Smooth muscle cell of the pulmonary artery (primary cell): ENCODE measurements around the gene UCHL3. TPM values are rescaled to one million over a fixed set of nuclear protein-coding genes. Genes with fewer than 3 reads are reported as not detected.

Experiments used
- total RNA-seq: library from RNA; depleted of rRNA; stranded (reverse); fragments of >200 nt; gene quantifications from 2 replicates; pipeline ENCODE4 v1.2.3, GENCODE V29; 2014

UCHL3 gene
- total RNA-seq = 20.2 and 20.6 TPM in 2 replicates

DNA sequence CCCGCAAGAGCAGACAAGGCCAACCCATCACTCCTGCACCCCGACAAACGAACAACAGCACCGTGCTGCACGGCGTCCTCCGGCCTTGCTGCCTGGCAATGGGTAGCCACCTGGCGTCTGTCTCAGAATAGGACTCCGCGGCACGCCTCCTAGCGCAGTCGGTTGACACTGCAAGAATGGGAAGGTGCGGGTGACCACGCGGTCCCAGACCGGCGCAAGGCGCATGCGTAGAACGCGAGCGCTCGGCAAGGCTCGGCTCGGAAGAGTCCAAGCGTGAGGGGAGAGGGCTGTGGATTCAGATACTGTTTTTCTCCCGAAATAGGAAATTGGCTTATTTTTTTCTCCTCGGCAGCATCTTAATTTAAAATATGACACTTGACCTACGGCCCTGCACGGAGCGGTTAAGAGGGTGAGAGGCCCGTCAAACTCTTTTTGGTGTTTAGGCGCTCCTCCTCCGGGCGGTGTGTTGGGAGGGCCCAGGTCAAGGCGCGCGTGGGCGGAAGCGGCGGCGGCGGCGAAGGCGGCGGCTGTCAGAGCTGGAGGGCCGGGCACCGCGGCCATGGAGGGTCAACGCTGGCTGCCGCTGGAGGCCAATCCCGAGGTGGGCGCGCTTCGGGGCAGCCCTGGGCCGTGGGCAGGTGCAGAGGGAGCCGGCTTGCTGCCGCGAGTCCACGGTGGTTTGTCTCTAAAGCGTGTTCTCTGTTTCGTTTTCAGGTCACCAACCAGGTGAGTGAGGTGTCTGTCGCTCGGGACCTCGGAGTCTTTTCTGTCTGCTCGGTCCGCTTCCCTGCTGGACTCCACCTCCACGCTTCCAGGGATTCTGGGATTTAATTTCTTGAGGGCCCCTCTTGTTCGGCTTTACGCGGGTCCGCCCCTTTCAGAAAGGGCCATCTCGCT is at the start of gene UCHL3:
Gene UCHL3, plus strand, starts transcription at position 530 of the 897 bp plus-strand sequence. Its CDS starts 30 bp downstream, at position 560.

DNA sequence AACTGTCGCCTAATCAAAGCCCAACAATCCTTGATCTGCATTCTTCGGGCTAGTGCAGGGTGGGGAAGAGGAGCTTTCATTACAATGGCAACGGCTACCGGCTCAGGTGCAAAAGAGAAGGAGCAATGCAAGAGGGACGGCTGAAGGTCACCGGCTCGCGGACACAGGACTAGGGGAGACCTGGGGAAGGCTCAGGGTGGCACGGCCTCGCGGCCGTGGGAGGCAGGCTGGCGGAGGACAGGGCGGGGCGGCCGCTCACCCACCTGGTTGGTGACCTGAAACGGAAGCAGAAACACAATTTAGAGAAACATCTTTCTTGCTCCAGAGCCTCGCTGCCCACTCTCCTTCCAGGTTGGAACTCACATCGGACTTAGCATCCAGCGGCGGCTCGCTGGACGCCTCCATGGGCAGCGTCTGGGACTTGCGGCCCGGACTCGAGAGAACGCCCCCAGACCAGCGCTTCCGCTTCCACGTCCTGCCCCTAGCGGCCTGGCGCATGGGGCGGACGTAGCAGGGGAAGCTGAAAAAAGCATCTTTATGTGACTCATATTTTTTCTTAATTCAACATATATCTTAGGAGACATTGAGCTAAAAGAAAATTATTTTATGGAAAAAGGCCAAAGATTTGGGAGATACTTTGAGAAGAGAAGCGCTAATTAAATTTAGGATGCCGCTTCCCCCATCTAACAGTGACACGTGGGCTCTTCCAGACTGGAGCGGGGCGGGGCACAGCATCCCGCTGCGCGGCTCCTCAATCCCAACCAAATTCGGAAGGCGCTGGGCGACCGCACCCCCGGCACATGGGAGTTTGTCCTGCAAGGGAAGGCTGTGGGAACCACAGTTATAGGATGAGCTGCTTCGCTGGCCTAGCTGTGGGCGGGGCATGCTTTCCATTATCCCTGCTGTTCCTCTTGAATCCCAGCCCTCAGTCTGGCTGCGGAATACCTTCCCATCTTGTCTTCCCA is 11.9 kb upstream of the UCHL3 start, which contains the start of gene COMMD6:
Gene COMMD6, minus strand, starts transcription at position 441 of the 965 bp plus-strand sequence. Its CDS starts 36 bp downstream, at position 405.

DNA sequence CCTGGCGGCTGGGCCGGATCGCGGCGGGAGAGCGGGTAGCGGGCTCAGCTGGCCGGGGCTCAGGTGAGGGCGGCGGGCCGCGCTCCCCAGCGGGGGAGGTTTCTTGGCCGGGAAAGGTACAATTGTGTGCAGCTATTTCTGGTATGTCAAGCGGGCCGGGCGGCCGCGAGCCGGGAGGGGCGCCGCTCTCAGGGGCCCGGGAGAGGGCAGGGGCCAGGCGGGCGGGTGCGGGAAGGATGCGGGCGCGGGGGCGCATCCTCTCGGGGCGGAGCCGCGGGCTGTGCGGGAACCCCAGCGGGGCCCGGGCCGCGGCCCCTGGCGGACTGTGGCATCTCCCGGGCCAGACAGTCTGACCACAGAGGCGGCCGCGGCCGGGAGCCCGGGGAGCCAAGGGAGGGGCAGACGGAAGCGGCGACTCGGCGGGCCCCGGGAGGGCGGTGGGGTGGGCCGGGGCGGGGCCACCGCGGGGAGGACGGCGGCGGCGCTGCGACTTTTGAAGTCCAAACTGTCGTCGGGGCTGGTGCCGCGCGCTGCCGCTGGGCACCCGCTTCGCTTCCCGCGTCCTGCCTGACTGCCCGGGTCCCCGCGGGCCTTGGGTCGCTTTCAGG is 86.3 kb downstream of the UCHL3 start, which contains the start of gene LMO7:
Gene LMO7, plus strand, starts transcription at position 503 of the 608 bp plus-strand sequence. CDS start 328 bp downstream, outside the sequence.

Other genes starting within 250 kb of the UCHL3 start
- gene TBC1D4, start 67.6 kb upstream of the UCHL3 start, total RNA-seq = 19.7 and 21.8 TPM in 2 replicates
- gene COMMD6, start 11.9 kb upstream of the UCHL3 start, total RNA-seq = 38.3 and 44.0 TPM in 2 replicates
- gene LMO7, start 86.5 kb downstream of the UCHL3 start, total RNA-seq = 376 and 529 TPM in 2 replicates